HepG2 (cell line): ENCODE data around the gene LSM6. TPM values are rescaled to one million over a fixed set of nuclear protein-coding genes. Genes with fewer than 3 reads are reported as not detected.

Source experiments
- ATAC-seq: fragments of 200-7000 bp; cut with Tn5 transposase; 3 replicates; pipeline ENCODE4 v1.9.1; 2020; ENCODE audit warnings: mild to moderate bottlenecking, moderate library complexity
- BruUV-seq: library from RNA; stranded (reverse); fragments of 400-500 nt; replicated peaks from 2 replicates; lab custom pipeline; 2021; lab: Mats Ljungman, UMichigan
- CTCF ChIA-PET: fragments of 300-600 bp; formaldehyde crosslinking; extraction: SDS; loops from one replicate; lab custom pipeline; 2021; ENCODE audit warnings: low total read pairs, inconsistent platforms, low intra/inter-chr PET ratio; lab: Yijun Ruan, JAX
- POLR2A ChIA-PET: fragments of 350-600 bp; sonication (Branson Sonifier 250); formaldehyde crosslinking; loops from one replicate; lab custom pipeline; 2020; ENCODE audit warnings: antibody characterized with exemption, inconsistent platforms; lab: Yijun Ruan, JAX
- DNase-seq: peaks from one replicate; pipeline ENCODE4 v3.0.0-alpha.2; 2015; ENCODE audit warnings: low spot score
- FAIRE-seq: peaks from 3 replicates; lab custom pipeline; 2011; peaks lifted over from hg19 to GRCh38; lab: Jason Lieb, UNC
- H2AFZ ChIP-seq: one replicate; pipeline ENCODE4 v1.6.1; 2011; ENCODE audit warnings: low read length, inconsistent platforms
- H3K27ac ChIP-seq: fragments of 300-600 bp; 3 replicates; pipeline ENCODE4 v1.8.0; 2011; ENCODE audit warnings: mixed run types, mild to moderate bottlenecking, mixed read lengths, low read length, inconsistent platforms; ENCODE audit not compliant: insufficient read depth; ENCODE audit errors: extremely low read length
- H3K27me3 ChIP-seq, 2 experiments: fragments of 200-600 bp in 1 of 2; 2 replicates in 1 of 2; 3 replicates in 1 of 2; pipeline versions ENCODE4 v1.6.0 to v1.8.0; 2011; ENCODE audit warnings: low read length in 2 of 2, mild to moderate bottlenecking in 2 of 2, moderate library complexity in 2 of 2, inconsistent platforms in 1 of 2; ENCODE audit not compliant: insufficient read depth in 2 of 2, control insufficient read depth in 1 of 2
- H3K36me3 ChIP-seq, 2 experiments: fragments of 200-600 bp in 1 of 2; replicated peaks in 1 of 2; 2 replicates in 1 of 2; 3 replicates in 1 of 2; pipeline versions ENCODE4 v1.5.1 to v1.8.0; 2011; ENCODE audit warnings: low read length in 2 of 2, inconsistent platforms in 1 of 2; ENCODE audit not compliant: insufficient read depth in 2 of 2, control insufficient read depth in 1 of 2
- H3K4me1 ChIP-seq: 2 replicates; pipeline ENCODE4 v1.5.1; 2012; ENCODE audit warnings: low read length, inconsistent platforms; ENCODE audit not compliant: insufficient read depth
- H3K4me2 ChIP-seq: 2 replicates; pipeline ENCODE4 v1.6.0; 2011; ENCODE audit warnings: low read depth, low read length, inconsistent platforms
- H3K4me3 ChIP-seq, 3 experiments: fragments of 200-600 bp in 1 of 3; sonication (generic), shearing (Covaris generic) in 1 of 3; replicated peaks in 1 of 3; 2 replicates each; pipeline ENCODE4 v1.5.1; 2011 to 2016; ENCODE audit warnings: low read length in 3 of 3, inconsistent platforms in 2 of 3, low read depth in 2 of 3, mild to moderate bottlenecking in 2 of 3, control low read depth in 1 of 3, mixed read lengths in 1 of 3; ENCODE audit not compliant: insufficient read depth in 1 of 3
- H3K79me2 ChIP-seq: one replicate; pipeline ENCODE4 v1.6.1; 2011; ENCODE audit warnings: low read length, inconsistent platforms; ENCODE audit not compliant: insufficient read depth
- H3K9ac ChIP-seq: 2 replicates; pipeline ENCODE4 v1.6.0; 2011; ENCODE audit warnings: mild to moderate bottlenecking, low read depth, low read length, inconsistent platforms; ENCODE audit not compliant: insufficient read depth
- H3K9me3 ChIP-seq: 2 replicates; pipeline ENCODE4 v1.5.1; 2012; ENCODE audit warnings: mild to moderate bottlenecking, low read length
- H4K20me1 ChIP-seq: 2 replicates; pipeline ENCODE4 v1.6.0; 2011; ENCODE audit warnings: inconsistent platforms, mild to moderate bottlenecking, low read length, moderate library complexity; ENCODE audit not compliant: insufficient read depth
- ATF7 ChIP-seq, 2 experiments: fragments of 450-650 bp in 1 of 2; sonication (generic) in 1 of 2; formaldehyde crosslinking in 1 of 2; IDR thresholded peaks; 2 replicates each; pipeline versions ENCODE4 v1.4.0 to v1.6.1; 2016 to 2020; ENCODE audit warnings: antibody characterized with exemption in 1 of 2, mild to moderate bottlenecking in 1 of 2, missing genetic modification reagents in 1 of 2
- CEBPB ChIP-seq: IDR thresholded peaks from 2 replicates; pipeline ENCODE4 v1.6.1; 2011; ENCODE audit warnings: low read depth, low read length, improper control_type of control experiment, borderline replicate concordance
- FOSL1 ChIP-seq: sonication (generic); formaldehyde crosslinking; IDR thresholded peaks from 2 replicates; pipeline ENCODE4 v1.9.0; 2021; ENCODE audit warnings: missing genetic modification reagents, borderline replicate concordance
- GABPA ChIP-seq, 2 experiments: IDR thresholded peaks; 2 replicates each; pipeline ENCODE4 v1.6.1; 2011 to 2016; ENCODE audit warnings: low read depth in 2 of 2, low read length in 1 of 2, missing biosample characterization in 1 of 2, missing genetic modification characterization in 1 of 2
- HNRNPK ChIP-seq: fragments of 200-400 bp; formaldehyde crosslinking; IDR thresholded peaks from 2 replicates; pipeline ENCODE4 v1.6.1; 2018; ENCODE audit warnings: low read length, low read depth, moderate library complexity, mild to moderate bottlenecking; ENCODE audit not compliant: poor library complexity, severe bottlenecking
- NR3C1 ChIP-seq: sonication (generic); formaldehyde crosslinking; IDR thresholded peaks from 2 replicates; pipeline ENCODE4 v1.4.0; 2020; ENCODE audit warnings: missing genetic modification reagents
- PLSCR1 ChIP-seq: sonication (generic); formaldehyde crosslinking; IDR thresholded peaks from 2 replicates; pipeline ENCODE4 v1.5.0; 2020; ENCODE audit warnings: missing genetic modification reagents, mild to moderate bottlenecking, borderline replicate concordance
- RBM39 ChIP-seq: fragments of 200-400 bp; formaldehyde crosslinking; IDR thresholded peaks from one replicate; pipeline ENCODE4 v1.6.1; 2018; ENCODE audit warnings: antibody characterized with exemption, mild to moderate bottlenecking, low read depth, low read length; ENCODE audit not compliant: poor library complexity, severe bottlenecking
- RNF2 ChIP-seq: fragments of 450-650 bp; conservative IDR thresholded peaks from 2 replicates; pipeline ENCODE4 v1.6.1; 2016; ENCODE audit warnings: low read depth
- SRSF4 ChIP-seq: fragments of 200-400 bp; formaldehyde crosslinking; IDR thresholded peaks from one replicate; pipeline ENCODE4 v1.6.1; 2018; ENCODE audit warnings: mild to moderate bottlenecking, low read depth, low read length, moderate library complexity; ENCODE audit not compliant: poor library complexity, severe bottlenecking
- ZNF343 ChIP-seq: sonication (generic); formaldehyde crosslinking; IDR thresholded peaks from 2 replicates; pipeline ENCODE4 v1.4.0; 2020; ENCODE audit warnings: mild to moderate bottlenecking, missing genetic modification reagents
- ZNF510 ChIP-seq: sonication (generic); formaldehyde crosslinking; IDR thresholded peaks from 2 replicates; pipeline ENCODE4 v1.4.0; 2020; ENCODE audit warnings: low read depth, mild to moderate bottlenecking, missing genetic modification reagents
- ZNF737 ChIP-seq: sonication (generic); formaldehyde crosslinking; IDR thresholded peaks from 2 replicates; pipeline ENCODE4 v1.5.0; 2020; ENCODE audit warnings: missing genetic modification reagents, mild to moderate bottlenecking, borderline replicate concordance
- ZNF776 ChIP-seq: sonication (generic); formaldehyde crosslinking; IDR thresholded peaks from 2 replicates; pipeline ENCODE4 v1.4.0; 2020; ENCODE audit warnings: mild to moderate bottlenecking, missing genetic modification reagents
- ZNF792 ChIP-seq: IDR thresholded peaks from 2 replicates; pipeline ENCODE4 v1.6.1; 2016
- WGBS: methylation state at CpG from one replicate; pipeline ENCODE4 v1.1.6; 2017; ENCODE audit warnings: low lambda C conversion rate; 5-methylcytosine and 5-hydroxymethylcytosine counted together
- in situ Hi-C: cut with HindIII; loops from 2 replicates; pipeline ENCODE4 v1.10.0; 2017; ENCODE audit warnings: low pct_unique_long_range_greater_than_20kb; ENCODE audit not compliant: extremely low pct_ligation_motif_present
- intact Hi-C: fragments of 100-400 bp; cut with micrococcal nuclease; formaldehyde crosslinking; loops from one replicate; pipeline ENCODE4 v1.10.0; 2022; ENCODE audit not compliant: unreplicated experiment
- polyA plus RNA-seq, 8 experiments: library from polyadenylated mRNA; depleted of rRNA in 3 of 8; stranded (reverse) in 7 of 8; unstranded in 1 of 8; fragments of >200 nt; fragmentation: Illumina TruSeq in 4 of 8; extraction: Trizol in 4 of 8; gene quantifications; 2 replicates each; pipeline versions ENCODE4 v1.2.1 to v1.2.3, GENCODE V29; 2011 to 2016; ENCODE audit warnings: low read depth in 4 of 8, missing spikeins in 1 of 8, mixed read lengths in 1 of 8; ENCODE audit not compliant: insufficient read depth in 1 of 8
- total RNA-seq, 5 experiments: library from RNA; depleted of rRNA; stranded (reverse); fragments of >200 nt; fragmentation: Illumina TruSeq; extraction: Trizol; gene quantifications; 2 replicates each; pipeline ENCODE4 v1.2.3, GENCODE V29; 2016; ENCODE audit warnings: low read depth in 1 of 5

LSM6 gene
- total and polyA plus RNA-seq, 2 of the 13 experiments (the other 11 are each of a cell fraction or from before 2014, with no cell fraction given), result 14.6 to 83.3 TPM

DNA sequence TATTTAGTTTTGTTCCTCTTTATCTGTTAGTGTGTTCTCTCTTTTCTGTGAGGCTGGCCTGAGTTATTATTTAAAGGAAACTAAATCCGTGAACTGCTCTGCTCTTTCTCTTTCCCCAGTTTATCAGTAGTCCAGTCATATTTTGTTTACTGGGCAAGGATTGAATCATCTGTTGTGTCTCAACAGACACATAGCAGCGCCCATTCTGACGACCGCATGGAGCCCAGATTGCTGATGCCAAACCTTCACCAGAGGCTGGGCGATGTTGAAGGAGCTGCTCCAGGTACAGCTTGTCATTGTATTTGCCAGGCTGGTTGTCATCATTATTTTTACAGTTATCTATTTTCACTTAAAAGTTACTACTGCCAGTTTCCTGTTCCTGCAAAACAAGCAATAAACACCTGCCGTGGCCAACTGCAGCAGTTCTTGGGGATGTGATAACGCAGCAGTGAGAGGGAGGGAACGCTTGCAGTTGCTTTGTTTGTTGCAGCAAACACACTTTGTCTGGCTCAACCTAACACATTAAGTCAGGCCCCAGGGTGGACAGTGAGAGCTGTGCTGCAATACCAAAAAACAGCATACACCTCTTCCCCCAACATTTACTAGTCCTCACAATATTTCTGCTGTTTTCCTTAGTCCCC lies 48.9 kb downstream of the LSM6 start:
- ChIA-PET CTCF (no interaction called here), POLR2A (no interaction called here)
- no peak for TF ChIP-seq ZNF510
- Histone ChIP-seq H3K36me3 (no peaks in the 10 kb centered on the region), H2AFZ (no peak overlapping the region), H3K27ac (no peak overlapping the region), H3K9me3 (no peaks in the 10 kb centered on the region), H4K20me1 (no peaks in the 10 kb centered on the region), H3K9ac (no peak overlapping the region), H3K27me3 (peaks cover 0 to 13% of the 10 kb centered on the region in 2 experiments; a peak in 2 of 5 replicates), H3K79me2 (no peaks in the 10 kb centered on the region), H3K4me1 (no peaks in the 10 kb centered on the region), H3K4me3 (no peak overlapping the region), H3K4me2 (no peak overlapping the region)
- no peak for DNase-seq
- WGBS, result 35% methylated on average over 7 of the region's 8 CpGs
- intact Hi-C loops (no loop called here), in situ Hi-C loops (no loop called here)
- no TSS peak for BruUV-seq
- FAIRE-seq, result no peak
- ATAC-seq, result no peak

GRCh38 chr4:146229406-146229805 lies 53.9 kb downstream of the LSM6 start:
- Histone ChIP-seq H3K4me2 (no peak overlapping the region), H3K27ac (no peak overlapping the region), H3K36me3 (no peaks in the 10 kb centered on the region), H3K4me1 (no peaks in the 10 kb centered on the region), H2AFZ (no peak overlapping the region), H3K4me3 (no peak overlapping the region), H3K9ac (no peak overlapping the region), H3K79me2 (no peaks in the 10 kb centered on the region), H3K9me3 (no peaks in the 10 kb centered on the region), H3K27me3 (peaks cover 0 to 9% of the 10 kb centered on the region in 2 experiments; a peak in 2 of 5 replicates), H4K20me1 (no peaks in the 10 kb centered on the region)
- no peak for TF ChIP-seq ZNF343 (CRISPR knock-in tag)
- TF ChIP-seq RNF2, result no peak
- TF ChIP-seq ZNF737 (CRISPR knock-in tag), result no peak
- no peak for TF ChIP-seq ZNF792 (CRISPR knock-in tag)
- no peak for TF ChIP-seq RBM39
- TF ChIP-seq NR3C1 (CRISPR knock-in tag), result no peak
- TF ChIP-seq HNRNPK, result no peak
- no peak for TF ChIP-seq GABPA (IDR thresholded peaks at IDR 0.05; ENCODE audit: low read depth, low read length)
- TF ChIP-seq GABPA (CRISPR knock-in tag; IDR thresholded peaks at IDR 0.05; ENCODE audit: low read depth), result no peak
- TF ChIP-seq SRSF4, result no peak
- 0 out of 2 replicates have a peak, but pooled peaks have one; percentile 40 for TF ChIP-seq CEBPB
- TF ChIP-seq ATF7 (IDR thresholded peaks at IDR 0.05), result 0 out of 2 replicates have a peak, but pooled peaks have one; percentile 29
- TF ChIP-seq ATF7 (CRISPR knock-in tag; IDR thresholded peaks at IDR 0.05), result no peak
- no peak for TF ChIP-seq FOSL1 (CRISPR knock-in tag)
- no peak for TF ChIP-seq ZNF776 (CRISPR knock-in tag)
- TF ChIP-seq PLSCR1 (CRISPR knock-in tag), result no peak
- in situ Hi-C loops, result no loop called here
- ChIA-PET CTCF (no interaction called here), POLR2A (no interaction called here)
- intact Hi-C loops, result no loop called here
- FAIRE-seq (no peak), DNase-seq (no peak), ATAC-seq (no peak)
- no TSS peak for BruUV-seq
